HG03103 (cell line): ENCODE results near the gene CD22.
"Not testable (repeated sequence)": the region's sequence is repeated elsewhere in the genome, so short reads cannot be mapped to it uniquely, and the experiment has no call there.

ENCODE experiments used
- ATAC-seq: cut with Tn5 transposase; IDR thresholded peaks from one replicate; pipeline ENCODE4 v1.9.1; 2021; ENCODE audit warnings: low read depth; ENCODE audit not compliant: unreplicated experiment

CD22 gene

DNA sequence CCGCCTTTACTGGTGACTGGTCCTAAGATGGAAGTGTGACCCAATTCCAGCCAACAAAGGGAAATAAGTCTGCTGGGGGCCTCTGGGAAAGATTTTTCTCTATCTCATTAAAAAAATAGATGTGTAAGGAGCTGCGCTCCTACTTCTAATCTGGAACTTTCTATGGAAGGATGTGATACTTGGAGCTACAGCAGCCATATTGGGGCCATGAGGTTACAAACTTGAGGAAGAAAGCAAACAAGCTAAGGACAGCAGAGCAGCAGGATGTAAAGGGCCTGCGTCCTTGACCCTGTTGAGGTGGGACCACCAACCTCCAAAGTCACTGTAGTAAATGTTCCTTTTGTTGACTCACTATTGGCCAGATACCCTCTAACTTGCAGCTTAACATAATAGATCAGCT, 49.4 kb downstream of the CD22 start:
- no peak for ATAC-seq

DNA sequence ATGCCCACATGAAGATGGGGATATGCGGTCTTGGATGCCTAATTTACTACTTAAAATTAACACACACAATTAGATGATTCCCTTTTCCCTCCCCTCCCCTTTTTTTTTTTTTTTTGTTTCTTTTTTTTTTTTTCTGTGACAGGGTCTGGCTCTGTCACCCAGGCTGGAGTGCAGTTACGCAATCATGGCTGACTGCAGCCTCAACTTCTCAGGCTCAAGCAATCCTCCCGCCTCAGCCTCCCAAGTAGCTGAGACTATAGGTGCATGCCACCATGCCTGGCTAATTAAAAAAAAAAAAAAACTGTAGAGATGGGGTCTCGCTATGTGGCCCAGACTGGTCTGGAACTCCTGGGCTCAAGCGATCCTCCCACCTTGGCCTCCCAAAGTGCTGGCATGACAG, 50.6 kb downstream of the CD22 start:
- ATAC-seq = not testable (repeated sequence)

DNA sequence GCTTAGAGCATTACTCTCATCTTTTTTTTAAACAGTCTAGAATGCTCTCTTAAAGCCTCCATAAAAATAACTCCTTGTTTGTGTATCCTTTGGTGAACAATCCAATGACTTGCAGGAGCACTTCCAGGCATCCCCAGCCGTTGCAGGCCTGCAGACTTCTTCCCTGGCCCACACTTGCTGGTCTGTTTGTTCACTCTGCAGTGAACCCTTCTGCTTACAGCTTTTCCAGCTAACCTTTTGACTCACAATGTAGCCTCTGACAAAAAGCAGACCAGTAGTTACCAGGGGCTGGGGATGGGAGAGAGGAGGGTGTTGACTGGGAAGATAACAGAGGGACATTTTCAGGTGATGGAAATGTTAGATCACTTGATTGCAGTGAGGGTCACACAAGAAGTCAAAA, 51.0 kb downstream of the CD22 start:
- no peak for ATAC-seq

DNA sequence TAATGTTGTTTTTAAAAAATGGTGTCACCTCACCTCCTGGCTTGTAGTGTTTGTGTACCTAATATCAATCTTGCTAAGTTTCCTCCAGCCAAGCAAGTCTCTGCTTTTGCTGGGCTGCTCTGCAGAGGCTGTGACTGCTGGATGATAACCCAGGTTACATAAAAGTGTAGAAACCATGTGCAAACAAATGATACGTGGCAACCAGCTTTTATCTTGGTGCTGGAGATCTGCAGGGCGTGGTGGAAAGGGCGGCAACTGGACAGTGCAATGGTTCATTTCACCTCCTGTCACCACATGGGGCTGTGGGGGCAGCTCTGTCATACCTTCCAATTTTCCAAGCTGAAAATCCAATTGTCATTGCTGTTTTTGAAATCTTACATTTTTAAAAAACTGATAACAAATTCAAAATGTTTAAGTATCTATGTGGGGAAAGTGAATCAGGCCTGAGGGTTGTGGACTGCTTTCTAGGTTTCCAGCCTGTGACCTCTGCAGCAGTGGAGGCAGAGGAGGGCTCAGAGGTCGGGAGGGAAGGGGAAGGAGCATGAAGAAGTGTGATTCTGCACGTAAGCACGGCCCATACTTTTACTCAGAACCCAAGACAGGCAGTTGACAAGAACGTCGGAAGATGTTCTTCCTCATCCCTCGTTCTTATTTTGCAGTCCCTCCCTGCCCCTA, 51.6 kb downstream of the CD22 start:
- no peak for ATAC-seq

DNA sequence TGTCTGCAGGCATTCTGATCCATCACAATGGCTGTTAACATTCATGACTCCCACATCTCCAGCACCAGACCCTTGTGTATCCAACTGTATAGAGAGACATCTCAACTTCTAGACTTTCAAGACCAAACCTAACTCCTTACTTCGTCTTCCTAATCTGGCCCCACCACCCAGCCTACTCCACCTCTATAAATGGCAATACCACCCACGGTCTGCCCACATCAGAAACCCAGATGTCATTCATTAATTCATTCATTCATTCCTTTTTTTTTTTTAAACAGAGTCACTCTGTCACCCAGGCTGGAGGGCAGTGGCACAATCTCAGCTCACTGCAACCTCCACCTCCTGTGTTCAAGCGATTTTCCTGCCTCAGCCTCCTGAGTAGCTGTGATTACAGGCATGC, 52.3 kb downstream of the CD22 start:
- no peak for ATAC-seq

DNA sequence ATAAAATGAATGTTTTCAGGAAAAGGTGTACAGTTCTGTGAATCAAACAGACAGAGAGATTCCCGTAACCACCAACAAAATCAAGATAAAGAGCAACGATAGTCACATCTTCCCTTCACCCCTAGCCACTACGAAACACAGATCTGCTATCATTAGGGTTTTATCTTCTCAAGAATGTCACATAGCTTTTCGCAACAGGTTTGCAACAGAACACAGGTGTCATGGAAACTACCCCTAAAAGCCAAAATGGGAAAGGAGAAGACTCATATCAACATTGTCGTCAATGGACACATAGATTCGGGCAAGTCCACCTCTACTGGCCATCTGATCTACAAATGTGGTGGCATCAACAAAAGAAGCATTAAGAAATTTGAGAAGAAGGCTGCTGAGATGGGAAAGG, 52.9 kb downstream of the CD22 start:
- no peak for ATAC-seq

DNA sequence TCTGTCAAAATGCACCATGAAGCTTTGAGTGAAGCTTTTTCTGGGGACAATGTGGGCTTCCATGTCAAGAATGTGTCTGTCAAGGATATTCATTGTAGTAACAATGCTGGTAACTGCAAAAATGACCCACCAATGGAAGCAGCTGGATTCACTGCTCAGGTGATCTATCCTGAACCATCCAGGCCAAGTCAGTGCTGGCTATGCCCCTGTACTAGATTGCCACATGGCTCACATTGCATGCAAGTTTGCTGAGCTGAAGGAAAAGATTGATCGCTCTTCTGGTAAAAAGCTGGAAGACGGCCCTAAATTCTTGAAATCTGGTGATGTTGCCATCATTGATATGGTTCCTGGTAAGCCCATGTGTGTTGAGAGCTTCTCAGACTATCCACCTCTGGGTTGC, 54.5 kb downstream of the CD22 start:
- no peak for ATAC-seq

DNA sequence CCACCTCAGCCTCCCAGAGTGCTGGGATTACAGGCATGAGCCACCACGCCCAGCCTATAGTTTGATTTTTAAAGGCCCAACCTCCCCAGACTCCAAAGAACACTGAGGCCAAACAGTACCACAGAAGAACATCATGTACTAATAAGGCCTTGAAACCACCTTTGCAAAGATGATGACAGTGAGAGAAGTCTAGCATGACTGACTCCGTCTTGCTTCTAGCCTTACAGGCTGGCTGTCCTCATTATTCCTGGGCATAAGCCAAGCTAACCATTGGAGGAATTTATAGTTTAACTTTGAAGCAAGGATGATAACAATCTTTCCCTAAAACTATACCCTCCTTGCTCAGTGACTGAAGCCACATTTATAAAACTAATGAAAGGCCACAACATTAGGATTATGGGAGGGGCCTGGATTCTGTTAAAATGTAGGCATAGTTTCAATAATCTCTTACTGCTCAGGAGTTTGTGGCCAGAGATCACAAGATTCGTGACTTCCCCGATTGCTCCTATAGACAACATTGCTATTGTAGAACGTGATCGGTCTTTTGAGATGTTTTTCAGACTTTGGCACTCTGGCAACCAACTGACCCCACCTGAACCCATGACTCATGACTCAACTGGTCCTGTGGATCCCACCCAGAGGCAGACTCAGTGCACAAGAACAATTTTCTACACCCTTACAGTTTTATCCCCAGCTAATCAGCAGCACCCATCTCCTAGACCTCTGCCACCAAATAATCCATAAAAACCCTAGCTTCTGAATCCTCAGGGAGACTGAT, 59.5 kb downstream of the CD22 start:
- no peak for ATAC-seq

DNA sequence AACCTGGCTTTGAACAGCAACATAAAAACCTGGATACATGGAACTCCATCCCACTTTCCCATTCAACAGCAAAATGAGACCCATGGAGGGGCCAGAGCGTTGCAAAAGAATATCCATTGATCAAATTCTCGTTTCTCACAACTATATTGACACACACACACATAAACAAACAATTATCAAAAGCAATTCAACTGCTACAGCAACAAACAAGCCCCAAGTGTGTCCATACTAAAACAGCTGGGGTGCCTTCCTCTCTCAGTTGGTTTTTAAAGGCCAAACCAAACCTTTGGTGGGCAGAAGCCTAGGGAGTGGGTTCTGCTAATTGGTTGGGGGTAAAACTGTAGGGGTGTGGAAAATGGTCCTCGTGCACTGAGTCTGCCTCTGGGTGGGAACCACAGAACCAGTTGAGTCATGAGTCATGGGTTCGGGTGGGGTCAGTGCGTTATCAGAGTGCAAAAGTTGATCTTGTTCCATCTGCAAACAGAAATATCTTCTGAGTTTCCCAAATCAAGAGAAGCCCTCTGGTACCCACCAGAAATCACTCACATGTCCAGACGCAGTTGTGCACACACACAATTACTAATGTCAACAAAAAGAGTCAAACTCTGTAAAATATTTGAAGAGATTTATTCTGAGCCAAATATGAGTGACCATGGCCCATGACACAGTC, 60.3 kb downstream of the CD22 start:
- ATAC-seq = no peak

DNA sequence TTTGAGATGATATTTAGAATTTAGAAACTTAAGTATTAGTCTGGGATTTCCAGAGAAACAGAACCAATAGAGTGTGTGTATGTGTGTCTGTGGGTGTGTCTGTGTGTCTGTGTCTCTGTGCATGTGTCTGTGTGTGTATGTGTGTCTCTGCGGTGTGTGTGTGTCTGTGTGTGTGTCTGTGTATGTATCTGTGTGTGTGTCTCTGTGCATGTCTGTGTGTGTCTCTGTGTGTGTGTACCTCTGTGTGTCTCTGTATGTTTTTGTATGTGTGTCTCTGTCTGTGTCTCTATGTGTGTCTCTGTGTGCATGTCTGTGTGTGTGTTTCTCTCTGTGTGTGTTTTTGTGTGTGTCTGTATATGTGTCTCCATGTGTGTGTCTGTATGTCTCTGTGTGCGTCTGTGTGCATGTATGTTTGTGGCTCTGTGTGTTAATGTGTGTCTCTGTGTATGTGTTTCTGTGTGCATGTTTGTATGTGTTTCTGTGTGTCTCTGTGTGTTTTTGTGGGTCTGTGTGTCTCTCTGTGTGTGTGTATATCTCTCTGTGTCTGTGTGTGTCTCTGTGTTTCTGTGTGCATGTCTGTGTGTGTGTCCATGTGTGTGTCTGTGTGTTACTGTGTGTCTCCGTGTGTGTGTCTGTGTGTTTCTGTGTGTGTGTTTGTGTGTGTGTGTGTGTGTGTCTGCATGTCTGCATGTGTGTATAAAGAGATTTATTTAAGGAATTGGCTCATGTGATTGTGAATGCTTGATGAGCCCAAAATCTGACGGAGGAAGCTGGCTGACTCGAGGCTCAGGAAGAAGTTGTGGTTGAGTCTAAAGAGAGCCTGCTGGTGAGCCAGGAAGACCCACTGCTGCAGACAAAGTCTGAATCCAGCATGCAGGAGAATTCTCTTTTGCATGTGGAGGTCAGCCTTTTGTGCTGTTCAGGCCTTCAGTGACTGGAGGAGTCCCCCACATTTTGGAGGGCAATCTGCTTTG, 64.0 kb downstream of the CD22 start:
- ATAC-seq = no peak

DNA sequence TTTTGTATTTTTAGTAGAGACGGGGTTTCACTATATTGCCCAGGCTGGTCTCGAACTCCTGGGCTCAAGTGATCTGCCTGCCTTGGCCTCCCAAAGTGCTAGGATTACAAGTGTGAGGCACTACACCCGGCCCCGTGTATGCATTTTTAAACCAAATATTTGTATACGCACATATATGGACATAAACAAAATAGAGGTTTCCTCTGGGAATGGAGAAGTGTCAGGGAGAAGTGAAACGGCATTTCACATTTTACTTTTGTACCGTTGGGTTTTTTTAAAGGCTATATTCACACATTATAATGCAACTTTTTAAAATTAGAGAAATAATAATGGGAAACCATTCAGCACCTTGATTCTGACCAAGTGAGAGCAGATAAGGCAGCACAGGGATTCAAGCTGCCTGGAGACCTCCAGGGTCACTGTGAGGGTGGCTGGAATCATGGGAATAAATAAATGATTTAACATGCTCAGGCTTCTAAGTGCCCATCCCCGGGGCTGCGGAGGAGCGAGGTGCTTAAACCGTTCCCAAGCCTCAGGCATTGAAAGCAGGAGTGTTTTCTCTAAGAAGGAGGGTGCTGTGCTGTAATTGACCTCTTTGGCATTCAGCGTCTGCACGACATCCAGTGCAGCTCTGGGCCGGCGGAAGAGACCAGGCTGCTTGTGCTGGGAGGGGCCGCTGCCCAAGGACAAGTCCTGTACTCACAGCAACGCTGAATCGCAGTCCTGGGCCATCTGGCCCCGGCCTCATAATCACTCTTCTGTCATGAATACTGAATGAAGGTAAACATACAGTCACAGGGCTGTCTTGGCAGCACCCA, 66.6 kb downstream of the CD22 start:
- ATAC-seq = no peak

DNA sequence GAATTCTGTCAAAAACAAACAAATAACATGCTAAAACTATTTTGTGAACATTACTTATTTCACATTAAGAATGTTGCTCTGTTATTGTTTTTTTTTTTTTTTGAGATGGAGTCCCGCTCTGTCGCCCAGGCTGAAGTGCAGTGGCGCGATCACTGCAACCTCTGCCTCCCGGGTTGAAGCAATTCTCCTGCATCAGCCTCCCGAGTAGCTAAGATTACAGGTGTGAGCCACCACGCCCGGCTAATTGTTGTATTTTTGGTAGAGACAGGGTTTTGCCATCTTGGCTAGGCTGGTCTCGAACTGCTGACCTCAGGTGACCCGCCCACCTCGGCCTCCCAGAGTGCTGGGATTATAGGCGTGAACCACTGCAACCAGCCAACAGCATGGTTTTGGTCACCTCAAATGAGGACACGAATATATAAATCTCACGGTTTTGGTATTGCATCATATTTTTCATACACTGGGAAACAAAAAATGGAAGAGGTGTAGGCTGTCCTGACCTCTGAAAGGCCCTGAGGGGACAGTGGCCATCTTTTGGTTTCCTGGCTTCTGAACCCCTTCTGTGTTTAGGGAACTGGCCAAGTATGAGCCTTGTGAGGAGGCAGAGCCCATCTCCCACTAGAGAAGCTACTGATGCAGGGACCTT, 67.4 kb downstream of the CD22 start:
- ATAC-seq = no peak
